HepG2 (cell line): ENCODE results near the gene XCR1. TPM values are rescaled to one million over a fixed set of nuclear protein-coding genes. Genes with fewer than 3 reads are reported as not detected.

Source experiments
- AGO2 ChIP-seq: fragments of 200-400 bp; formaldehyde crosslinking; optimal IDR thresholded peaks from 2 replicates; pipeline ENCODE3; 2017; ENCODE audit warnings: mild to moderate bottlenecking, low read depth, low read length, moderate library complexity
- EZH2 ChIP-seq: conservative IDR thresholded peaks from 2 replicates; pipeline ENCODE4 v1.6.1; 2012; ENCODE audit warnings: mild to moderate bottlenecking, low read depth, low read length, moderate library complexity
- HDAC2 ChIP-seq: sonication (generic); formaldehyde crosslinking; IDR thresholded peaks from 2 replicates; pipeline ENCODE4 v1.4.0; 2020; ENCODE audit warnings: missing genetic modification reagents
- HES4 ChIP-seq: sonication (generic); formaldehyde crosslinking; IDR thresholded peaks from 2 replicates; pipeline ENCODE4 v1.9.0; 2021; ENCODE audit warnings: mild to moderate bottlenecking, missing genetic modification reagents, borderline replicate concordance
- HNRNPK ChIP-seq: fragments of 200-400 bp; formaldehyde crosslinking; IDR thresholded peaks from 2 replicates; pipeline ENCODE4 v1.6.1; 2018; ENCODE audit warnings: low read length, low read depth, moderate library complexity, mild to moderate bottlenecking; ENCODE audit not compliant: poor library complexity, severe bottlenecking
- NR0B2 ChIP-seq: sonication (generic); formaldehyde crosslinking; IDR thresholded peaks from 2 replicates; pipeline ENCODE4 v1.4.0; 2020; ENCODE audit warnings: mild to moderate bottlenecking, missing genetic modification reagents
- YY1 ChIP-seq: IDR thresholded peaks from 2 replicates; pipeline ENCODE4 v1.6.1; 2011; ENCODE audit warnings: low read length, low read depth, moderate library complexity, mild to moderate bottlenecking; ENCODE audit not compliant: insufficient read depth, insufficient replicate concordance
- ZNF431 ChIP-seq: sonication (generic); formaldehyde crosslinking; IDR thresholded peaks from 2 replicates; pipeline ENCODE4 v1.9.0; 2022; ENCODE audit warnings: missing genetic modification reagents, low read depth, mild to moderate bottlenecking, borderline replicate concordance
- ZNF44 ChIP-seq: sonication (generic); formaldehyde crosslinking; IDR thresholded peaks from 2 replicates; pipeline ENCODE4 v1.5.1; 2020; ENCODE audit warnings: mild to moderate bottlenecking, missing genetic modification reagents
- ZNF772 ChIP-seq: sonication (generic); formaldehyde crosslinking; IDR thresholded peaks from 2 replicates; pipeline ENCODE4 v1.5.0; 2020; ENCODE audit warnings: mild to moderate bottlenecking, missing genetic modification reagents
- ZSCAN21 ChIP-seq: sonication (generic); formaldehyde crosslinking; IDR thresholded peaks from 2 replicates; pipeline ENCODE4 v1.8.0; 2022; ENCODE audit warnings: mild to moderate bottlenecking, missing genetic modification reagents, moderate library complexity, borderline replicate concordance
- polyA plus RNA-seq, 8 experiments: library from polyadenylated mRNA; depleted of rRNA in 3 of 8; stranded (reverse) in 7 of 8; unstranded in 1 of 8; fragments of >200 nt; fragmentation: Illumina TruSeq in 4 of 8; extraction: Trizol in 4 of 8; gene quantifications; 2 replicates each; pipeline versions ENCODE4 v1.2.1 to v1.2.3, GENCODE V29; 2011 to 2016; ENCODE audit warnings: low read depth in 4 of 8, missing spikeins in 1 of 8, mixed read lengths in 1 of 8; ENCODE audit not compliant: insufficient read depth in 1 of 8
- total RNA-seq, 5 experiments: library from RNA; depleted of rRNA; stranded (reverse); fragments of >200 nt; fragmentation: Illumina TruSeq; extraction: Trizol; gene quantifications; 2 replicates each; pipeline ENCODE4 v1.2.3, GENCODE V29; 2016; ENCODE audit warnings: low read depth in 1 of 5
- TF ChIP-seq, protein P1 (sequence below): sonication (generic); formaldehyde crosslinking; conservative IDR thresholded peaks from 2 replicates; pipeline ENCODE4 v1.4.0; 2020; ENCODE audit warnings: mild to moderate bottlenecking, missing genetic modification reagents, moderate library complexity
- TF ChIP-seq, protein P2 (sequence below): IDR thresholded peaks from 2 replicates; pipeline ENCODE4 v1.4.0; 2020; ENCODE audit warnings: mild to moderate bottlenecking, missing genetic modification reagents
- TF ChIP-seq, protein P3 (sequence below), 2 experiments: sonication (generic) in 1 of 2; formaldehyde crosslinking in 1 of 2; IDR thresholded peaks; 2 replicates each; pipeline versions ENCODE4 v1.4.0 to v1.6.1; 2018 to 2020; ENCODE audit warnings: missing genetic modification reagents in 2 of 2, borderline replicate concordance in 1 of 2, low read depth in 1 of 2, mild to moderate bottlenecking in 1 of 2, missing biosample characterization in 1 of 2
- TF ChIP-seq, protein P4 (sequence below): sonication (generic); formaldehyde crosslinking; conservative IDR thresholded peaks from 2 replicates; pipeline ENCODE4 v1.4.0; 2020; ENCODE audit warnings: missing genetic modification reagents

Gene XCR1
- total and polyA plus RNA-seq, 2 of the 13 experiments (the other 11 are each of a cell fraction or from before 2014, with no cell fraction given) = not detected

GRCh38 chr3:45995236-45996192 is 31.8 kb downstream of the XCR1 start, which contains the start of gene FYCO1 (continued):
- TF ChIP-seq, protein P1, sequence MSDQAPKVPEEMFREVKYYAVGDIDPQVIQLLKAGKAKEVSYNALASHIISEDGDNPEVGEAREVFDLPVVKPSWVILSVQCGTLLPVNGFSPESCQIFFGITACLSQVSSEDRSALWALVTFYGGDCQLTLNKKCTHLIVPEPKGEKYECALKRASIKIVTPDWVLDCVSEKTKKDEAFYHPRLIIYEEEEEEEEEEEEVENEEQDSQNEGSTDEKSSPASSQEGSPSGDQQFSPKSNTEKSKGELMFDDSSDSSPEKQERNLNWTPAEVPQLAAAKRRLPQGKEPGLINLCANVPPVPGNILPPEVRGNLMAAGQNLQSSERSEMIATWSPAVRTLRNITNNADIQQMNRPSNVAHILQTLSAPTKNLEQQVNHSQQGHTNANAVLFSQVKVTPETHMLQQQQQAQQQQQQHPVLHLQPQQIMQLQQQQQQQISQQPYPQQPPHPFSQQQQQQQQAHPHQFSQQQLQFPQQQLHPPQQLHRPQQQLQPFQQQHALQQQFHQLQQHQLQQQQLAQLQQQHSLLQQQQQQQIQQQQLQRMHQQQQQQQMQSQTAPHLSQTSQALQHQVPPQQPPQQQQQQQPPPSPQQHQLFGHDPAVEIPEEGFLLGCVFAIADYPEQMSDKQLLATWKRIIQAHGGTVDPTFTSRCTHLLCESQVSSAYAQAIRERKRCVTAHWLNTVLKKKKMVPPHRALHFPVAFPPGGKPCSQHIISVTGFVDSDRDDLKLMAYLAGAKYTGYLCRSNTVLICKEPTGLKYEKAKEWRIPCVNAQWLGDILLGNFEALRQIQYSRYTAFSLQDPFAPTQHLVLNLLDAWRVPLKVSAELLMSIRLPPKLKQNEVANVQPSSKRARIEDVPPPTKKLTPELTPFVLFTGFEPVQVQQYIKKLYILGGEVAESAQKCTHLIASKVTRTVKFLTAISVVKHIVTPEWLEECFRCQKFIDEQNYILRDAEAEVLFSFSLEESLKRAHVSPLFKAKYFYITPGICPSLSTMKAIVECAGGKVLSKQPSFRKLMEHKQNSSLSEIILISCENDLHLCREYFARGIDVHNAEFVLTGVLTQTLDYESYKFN (CRISPR knock-in tag) = peak; percentile 32; the same call in 1 of the 2 replicates
- TF ChIP-seq NR0B2 (CRISPR knock-in tag) (no peak; the same call in 1 of the 2 replicates), ZNF44 (CRISPR knock-in tag) (0 out of 2 replicates have a peak, but pooled peaks have one; percentile 39), HDAC2 (CRISPR knock-in tag) (peak; percentile 54; the same call in 1 of the 2 replicates), HES4 (CRISPR knock-in tag) (0 out of 2 replicates have a peak, but pooled peaks have one; percentile 56), ZNF772 (CRISPR knock-in tag) (peak; percentile 68; the same call in 1 of the 2 replicates), AGO2 (peak; percentile 68), HNRNPK (no peak), YY1 (peak; percentile 94), ZNF431 (CRISPR knock-in tag) (no peak), ZSCAN21 (CRISPR knock-in tag) (peak; percentile 85; the same call in 1 of the 2 replicates), EZH2 (no peak)
- TF ChIP-seq, protein P2, sequence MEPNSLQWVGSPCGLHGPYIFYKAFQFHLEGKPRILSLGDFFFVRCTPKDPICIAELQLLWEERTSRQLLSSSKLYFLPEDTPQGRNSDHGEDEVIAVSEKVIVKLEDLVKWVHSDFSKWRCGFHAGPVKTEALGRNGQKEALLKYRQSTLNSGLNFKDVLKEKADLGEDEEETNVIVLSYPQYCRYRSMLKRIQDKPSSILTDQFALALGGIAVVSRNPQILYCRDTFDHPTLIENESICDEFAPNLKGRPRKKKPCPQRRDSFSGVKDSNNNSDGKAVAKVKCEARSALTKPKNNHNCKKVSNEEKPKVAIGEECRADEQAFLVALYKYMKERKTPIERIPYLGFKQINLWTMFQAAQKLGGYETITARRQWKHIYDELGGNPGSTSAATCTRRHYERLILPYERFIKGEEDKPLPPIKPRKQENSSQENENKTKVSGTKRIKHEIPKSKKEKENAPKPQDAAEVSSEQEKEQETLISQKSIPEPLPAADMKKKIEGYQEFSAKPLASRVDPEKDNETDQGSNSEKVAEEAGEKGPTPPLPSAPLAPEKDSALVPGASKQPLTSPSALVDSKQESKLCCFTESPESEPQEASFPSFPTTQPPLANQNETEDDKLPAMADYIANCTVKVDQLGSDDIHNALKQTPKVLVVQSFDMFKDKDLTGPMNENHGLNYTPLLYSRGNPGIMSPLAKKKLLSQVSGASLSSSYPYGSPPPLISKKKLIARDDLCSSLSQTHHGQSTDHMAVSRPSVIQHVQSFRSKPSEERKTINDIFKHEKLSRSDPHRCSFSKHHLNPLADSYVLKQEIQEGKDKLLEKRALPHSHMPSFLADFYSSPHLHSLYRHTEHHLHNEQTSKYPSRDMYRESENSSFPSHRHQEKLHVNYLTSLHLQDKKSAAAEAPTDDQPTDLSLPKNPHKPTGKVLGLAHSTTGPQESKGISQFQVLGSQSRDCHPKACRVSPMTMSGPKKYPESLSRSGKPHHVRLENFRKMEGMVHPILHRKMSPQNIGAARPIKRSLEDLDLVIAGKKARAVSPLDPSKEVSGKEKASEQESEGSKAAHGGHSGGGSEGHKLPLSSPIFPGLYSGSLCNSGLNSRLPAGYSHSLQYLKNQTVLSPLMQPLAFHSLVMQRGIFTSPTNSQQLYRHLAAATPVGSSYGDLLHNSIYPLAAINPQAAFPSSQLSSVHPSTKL (CRISPR knock-in tag) = peak; percentile 28; the same call in 1 of the 2 replicates
- TF ChIP-seq, protein P3, sequence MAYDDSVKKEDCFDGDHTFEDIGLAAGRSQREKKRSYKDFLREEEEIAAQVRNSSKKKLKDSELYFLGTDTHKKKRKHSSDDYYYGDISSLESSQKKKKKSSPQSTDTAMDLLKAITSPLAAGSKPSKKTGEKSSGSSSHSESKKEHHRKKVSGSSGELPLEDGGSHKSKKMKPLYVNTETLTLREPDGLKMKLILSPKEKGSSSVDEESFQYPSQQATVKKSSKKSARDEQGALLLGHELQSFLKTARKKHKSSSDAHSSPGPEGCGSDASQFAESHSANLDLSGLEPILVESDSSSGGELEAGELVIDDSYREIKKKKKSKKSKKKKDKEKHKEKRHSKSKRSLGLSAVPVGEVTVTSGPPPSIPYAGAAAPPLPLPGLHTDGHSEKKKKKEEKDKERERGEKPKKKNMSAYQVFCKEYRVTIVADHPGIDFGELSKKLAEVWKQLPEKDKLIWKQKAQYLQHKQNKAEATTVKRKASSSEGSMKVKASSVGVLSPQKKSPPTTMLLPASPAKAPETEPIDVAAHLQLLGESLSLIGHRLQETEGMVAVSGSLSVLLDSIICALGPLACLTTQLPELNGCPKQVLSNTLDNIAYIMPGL (CRISPR knock-in tag; IDR thresholded peaks at IDR 0.05; ENCODE audit: borderline replicate concordance in 1 of 2, low read depth in 1 of 2) = peak; percentile 55 to 83; a peak in 3 of 4 replicates
- TF ChIP-seq, protein P4, sequence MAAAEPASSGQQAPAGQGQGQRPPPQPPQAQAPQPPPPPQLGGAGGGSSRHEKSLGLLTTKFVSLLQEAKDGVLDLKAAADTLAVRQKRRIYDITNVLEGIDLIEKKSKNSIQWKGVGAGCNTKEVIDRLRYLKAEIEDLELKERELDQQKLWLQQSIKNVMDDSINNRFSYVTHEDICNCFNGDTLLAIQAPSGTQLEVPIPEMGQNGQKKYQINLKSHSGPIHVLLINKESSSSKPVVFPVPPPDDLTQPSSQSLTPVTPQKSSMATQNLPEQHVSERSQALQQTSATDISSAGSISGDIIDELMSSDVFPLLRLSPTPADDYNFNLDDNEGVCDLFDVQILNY (CRISPR knock-in tag) = 0 out of 2 replicates have a peak, but pooled peaks have one; percentile 8
